Anterior cingulate cortex (tissue), 58 donors: ENCODE data around the gene ARID1B.

Source experiments
- DNase-seq, 58 donors: peaks; one replicate each; lab custom pipeline; 2025; lab: John Stamatoyannopoulos, UW

ARID1B gene

GRCh38 chr6:156999762-157000161 lies 222.6 kb downstream of the ARID1B start:
- no peak for DNase-seq

- DNase-seq, result no peak
Observed at GRCh38 chr6:157001716-157002115, 224.5 kb downstream of the ARID1B start.

GRCh38 chr6:157002774-157003173 lies 225.6 kb downstream of the ARID1B start:
- DNase-seq, result no peak

GRCh38 chr6:157005940-157006339 lies 228.8 kb downstream of the ARID1B start:
- DNase-seq, result no peak

GRCh38 chr6:157008568-157008967 lies 231.4 kb downstream of the ARID1B start:
- DNase-seq, result no peak

GRCh38 chr6:157012355-157012754 lies 235.2 kb downstream of the ARID1B start:
- DNase-seq, result no peak

GRCh38 chr6:157013649-157014304 lies 236.6 kb downstream of the ARID1B start:
- DNase-seq, result no peak

- no peak for DNase-seq
Observed at GRCh38 chr6:157014871-157015270, 237.7 kb downstream of the ARID1B start.

GRCh38 chr6:157017022-157017421 lies 239.8 kb downstream of the ARID1B start:
- DNase-seq, result no peak

GRCh38 chr6:157017861-157018260 lies 240.7 kb downstream of the ARID1B start:
- DNase-seq, result no peak

- no peak for DNase-seq
Observed at GRCh38 chr6:157019115-157019641, 242.0 kb downstream of the ARID1B start.

GRCh38 chr6:157019733-157020132 lies 242.6 kb downstream of the ARID1B start:
- no peak for DNase-seq

GRCh38 chr6:157020398-157020797 lies 243.2 kb downstream of the ARID1B start:
- no peak for DNase-seq

GRCh38 chr6:157020881-157021343 lies 243.7 kb downstream of the ARID1B start:
- peak in 19 of 58 donors; percentile 32 to 78 (median 62) for DNase-seq

- peak; percentile 32 to 91 (median 84) for DNase-seq
Observed at GRCh38 chr6:157021344-157021992, 244.3 kb downstream of the ARID1B start.

- peak; percentile 36 to 94 (median 86) for DNase-seq
Observed at GRCh38 chr6:157021993-157022740, 245.0 kb downstream of the ARID1B start.

GRCh38 chr6:157023958-157024357 lies 246.8 kb downstream of the ARID1B start:
- peak in 1 of 58 donors; percentile 31 for DNase-seq

GRCh38 chr6:157024745-157025144 lies 247.6 kb downstream of the ARID1B start:
- no peak for DNase-seq

- DNase-seq, result no peak
Observed at GRCh38 chr6:157025437-157025836, 248.3 kb downstream of the ARID1B start.

GRCh38 chr6:157029980-157030690 lies 253.0 kb downstream of the ARID1B start:
- DNase-seq, result no peak
